Immature natural killer cell (primary cell): ENCODE results near the gene RNF224. TPM values are rescaled to one million over a fixed set of nuclear protein-coding genes. Genes with fewer than 3 reads are reported as not detected.

ENCODE experiments used
- DNase-seq, 3 donors: peaks; one replicate each; pipeline ENCODE4 v3.0.0; 2022; ENCODE audit warnings: mixed read lengths in 1 of 3
- H3K27ac Mint-ChIP-seq, 6 donors: one replicate each; pipeline ENCODE4 v1.8.0; 2020; ENCODE audit warnings: mixed read lengths in 6 of 6, mild to moderate bottlenecking in 5 of 6, inconsistent platforms in 4 of 6, moderate library complexity in 3 of 6
- H3K27me3 Mint-ChIP-seq, 3 donors: one replicate each; pipeline ENCODE4 v1.8.0; 2020 to 2021; ENCODE audit warnings: low read depth in 3 of 3, mild to moderate bottlenecking in 3 of 3, mixed read lengths in 3 of 3, moderate library complexity in 3 of 3, inconsistent platforms in 1 of 3
- H3K36me3 Mint-ChIP-seq, 3 donors: one replicate each; pipeline ENCODE4 v1.8.0; 2020; ENCODE audit warnings: mixed read lengths in 3 of 3, inconsistent platforms in 2 of 3, mild to moderate bottlenecking in 2 of 3
- H3K4me1 Mint-ChIP-seq, 2 donors: one replicate each; pipeline ENCODE4 v1.8.0; 2020; ENCODE audit warnings: inconsistent platforms in 2 of 2, mild to moderate bottlenecking in 2 of 2, mixed read lengths in 2 of 2, moderate library complexity in 1 of 2
- H3K4me3 Mint-ChIP-seq, 5 donors: one replicate each; pipeline ENCODE4 v1.8.0; 2020; ENCODE audit warnings: mild to moderate bottlenecking in 5 of 5, mixed read lengths in 5 of 5, inconsistent platforms in 3 of 5, moderate library complexity in 3 of 5
- H3K9me3 Mint-ChIP-seq, 6 donors: one replicate each; pipeline ENCODE4 v1.8.0; 2020; ENCODE audit warnings: mild to moderate bottlenecking in 6 of 6, mixed read lengths in 6 of 6, inconsistent platforms in 4 of 6, moderate library complexity in 3 of 6
- polyA plus RNA-seq, 3 donors: library from polyadenylated mRNA; unstranded; fragments of 300-500 nt; fragmentation: Illumina TruSeq; gene quantifications; one replicate each; pipeline ENCODE4 v1.2.3, GENCODE V29; 2021

The RNF224 gene
- polyA plus RNA-seq, 3 donors from 2014 or later: not detected

- peaks cover 0 to 2% of the 10 kb centered on the region in 2 donors for H3K4me1 Mint-ChIP-seq
- no peak overlapping the region for H3K4me3 Mint-ChIP-seq
- DNase-seq: no peak
- H3K27ac Mint-ChIP-seq: peak overlapping the region in 1 of 6 donors; percentile 46
- H3K9me3 Mint-ChIP-seq: peaks cover 0 to 1% (median 0%) of the 10 kb centered on the region in 6 donors
- H3K27me3 Mint-ChIP-seq: no peaks in the 10 kb centered on the region
- no peaks in the 10 kb centered on the region for H3K36me3 Mint-ChIP-seq
These were observed 13.9 kb upstream of the RNF224 start for GRCh38 chr9:137213160-137214060.

DNA sequence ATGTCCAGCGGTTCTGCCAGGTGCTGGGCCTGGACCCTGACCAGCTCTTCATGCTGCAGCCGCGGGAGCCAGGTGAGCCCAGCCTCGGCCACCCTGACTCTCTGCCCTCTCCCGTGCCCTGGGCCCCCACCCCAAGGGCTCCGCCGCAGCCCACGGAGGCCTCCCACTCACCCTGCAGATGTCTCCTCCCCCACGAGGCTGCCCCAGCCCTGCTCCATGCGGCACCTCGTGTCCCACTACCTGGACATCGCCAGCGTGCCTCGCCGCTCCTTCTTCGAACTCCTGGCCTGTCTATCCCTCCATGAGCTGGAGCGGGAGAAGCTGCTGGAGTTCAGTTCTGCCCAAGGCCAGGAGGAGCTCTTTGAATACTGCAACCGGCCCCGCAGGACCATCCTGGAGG, 12.7 kb upstream of the RNF224 start:
- Mint-ChIP-seq H3K4me1 (no peaks in the 10 kb centered on the region), H3K36me3 (no peaks in the 10 kb centered on the region), H3K9me3 (peaks cover 0 to 1% (median 0%) of the 10 kb centered on the region in 6 donors), H3K27ac (no peak overlapping the region), H3K27me3 (no peaks in the 10 kb centered on the region), H3K4me3 (no peak overlapping the region)
- no peak for DNase-seq

GRCh38 chr9:137215196-137215986, 11.9 kb upstream of the RNF224 start:
- peaks cover 0 to 1% (median 0%) of the 10 kb centered on the region in 6 donors for H3K9me3 Mint-ChIP-seq
- no peak overlapping the region for H3K27ac Mint-ChIP-seq
- H3K36me3 Mint-ChIP-seq: no peaks in the 10 kb centered on the region
- DNase-seq: no peak
- H3K4me3 Mint-ChIP-seq: no peak overlapping the region
- peaks cover 0 to 2% (median 0%) of the 10 kb centered on the region in 3 donors for H3K27me3 Mint-ChIP-seq
- no peaks in the 10 kb centered on the region for H3K4me1 Mint-ChIP-seq

GRCh38 chr9:137216188-137216965, 10.9 kb upstream of the RNF224 start:
- Mint-ChIP-seq H3K36me3 (no peaks in the 10 kb centered on the region), H3K27me3 (peaks cover 0 to 2% (median 0%) of the 10 kb centered on the region in 3 donors), H3K9me3 (peaks cover 0 to under 1% (median 0%) of the 10 kb centered on the region in 6 donors), H3K4me3 (no peak overlapping the region), H3K27ac (no peak overlapping the region), H3K4me1 (no peaks in the 10 kb centered on the region)
- DNase-seq: no peak

GRCh38 chr9:137217276-137218211, 9.8 kb upstream of the RNF224 start:
- H3K4me3 Mint-ChIP-seq: no peak overlapping the region

DNA sequence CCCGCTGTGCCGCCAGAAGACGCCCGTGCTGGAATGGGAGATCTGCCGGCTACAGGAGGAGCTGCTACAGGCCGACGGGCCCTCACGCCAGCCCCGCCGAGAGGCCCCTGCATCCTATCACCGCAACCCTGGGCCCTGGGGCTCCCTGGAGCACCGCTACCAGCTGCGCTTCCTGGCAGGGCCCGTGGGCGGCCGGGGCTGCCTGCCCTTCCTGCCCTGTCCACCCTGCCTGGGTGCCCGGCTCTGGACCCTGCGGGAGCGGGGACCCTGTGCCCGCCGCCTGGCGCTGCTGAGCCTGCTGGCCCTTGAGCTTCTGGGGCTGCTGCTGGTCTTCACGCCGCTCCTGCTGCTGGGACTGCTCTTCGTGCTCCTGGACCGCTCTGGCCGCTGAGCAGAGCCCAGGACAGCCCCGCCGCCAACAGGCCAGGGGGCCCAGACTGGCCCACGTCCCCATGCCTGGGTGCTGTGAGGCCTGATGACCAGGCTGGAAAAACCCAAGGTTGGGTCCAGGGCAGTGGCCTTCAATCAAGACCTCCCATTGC, 9.0 kb upstream of the RNF224 start:
- Mint-ChIP-seq H3K27me3 (peaks cover 0 to 4% (median under 1%) of the 10 kb centered on the region in 3 donors), H3K36me3 (no peaks in the 10 kb centered on the region), H3K9me3 (no peaks in the 10 kb centered on the region), H3K27ac (no peak overlapping the region), H3K4me3 (no peak overlapping the region), H3K4me1 (peaks cover 0 to 2% of the 10 kb centered on the region in 2 donors)
- DNase-seq: no peak

More at GRCh38 chr9:137217276-137218211, 9.8 kb upstream of the RNF224 start:
- peaks cover 0 to 2% (median 0%) of the 10 kb centered on the region in 3 donors for H3K27me3 Mint-ChIP-seq
- no peak for DNase-seq
- no peaks in the 10 kb centered on the region for H3K36me3 Mint-ChIP-seq
- H3K27ac Mint-ChIP-seq: no peak overlapping the region
- H3K4me1 Mint-ChIP-seq: no peaks in the 10 kb centered on the region
- no peaks in the 10 kb centered on the region for H3K9me3 Mint-ChIP-seq

DNA sequence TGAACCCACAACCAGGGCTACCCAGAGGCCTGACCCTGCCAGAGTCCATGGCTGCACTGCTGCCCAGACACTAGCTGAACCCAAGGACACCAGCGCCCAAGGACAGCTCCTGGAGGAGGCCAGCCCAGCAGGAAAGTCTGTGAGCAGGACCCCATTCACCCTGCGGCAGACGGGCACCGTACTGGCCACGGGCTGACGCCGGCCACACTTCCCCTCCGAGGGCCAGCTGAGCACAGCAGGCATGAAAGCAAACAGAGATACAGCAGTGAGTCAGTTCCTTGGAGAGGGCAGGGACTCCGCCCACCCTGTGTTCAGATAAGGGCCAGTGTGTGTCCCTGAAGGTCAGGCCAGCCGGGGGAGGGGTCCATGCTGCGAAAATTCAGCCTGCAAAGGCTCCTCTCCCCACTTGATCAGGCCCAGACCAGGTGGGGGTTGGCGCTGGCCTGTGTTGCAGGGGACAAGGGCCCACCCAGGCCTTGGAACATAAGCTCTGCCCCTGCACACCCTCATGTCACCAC, 8.5 kb upstream of the RNF224 start:
- H3K27me3 Mint-ChIP-seq: peaks cover 0 to 7% (median 4%) of the 10 kb centered on the region in 3 donors
- no peaks in the 10 kb centered on the region for H3K9me3 Mint-ChIP-seq
- no peak overlapping the region for H3K4me3 Mint-ChIP-seq
- peaks cover 0 to 2% of the 10 kb centered on the region in 2 donors for H3K4me1 Mint-ChIP-seq
- no peaks in the 10 kb centered on the region for H3K36me3 Mint-ChIP-seq
- DNase-seq: no peak
- H3K27ac Mint-ChIP-seq: no peak overlapping the region

- Mint-ChIP-seq H3K27ac (no peak overlapping the region), H3K4me3 (no peak overlapping the region)
- DNase-seq: no peak
These were observed 7.5 kb upstream of the RNF224 start for GRCh38 chr9:137219757-137220316.

DNA sequence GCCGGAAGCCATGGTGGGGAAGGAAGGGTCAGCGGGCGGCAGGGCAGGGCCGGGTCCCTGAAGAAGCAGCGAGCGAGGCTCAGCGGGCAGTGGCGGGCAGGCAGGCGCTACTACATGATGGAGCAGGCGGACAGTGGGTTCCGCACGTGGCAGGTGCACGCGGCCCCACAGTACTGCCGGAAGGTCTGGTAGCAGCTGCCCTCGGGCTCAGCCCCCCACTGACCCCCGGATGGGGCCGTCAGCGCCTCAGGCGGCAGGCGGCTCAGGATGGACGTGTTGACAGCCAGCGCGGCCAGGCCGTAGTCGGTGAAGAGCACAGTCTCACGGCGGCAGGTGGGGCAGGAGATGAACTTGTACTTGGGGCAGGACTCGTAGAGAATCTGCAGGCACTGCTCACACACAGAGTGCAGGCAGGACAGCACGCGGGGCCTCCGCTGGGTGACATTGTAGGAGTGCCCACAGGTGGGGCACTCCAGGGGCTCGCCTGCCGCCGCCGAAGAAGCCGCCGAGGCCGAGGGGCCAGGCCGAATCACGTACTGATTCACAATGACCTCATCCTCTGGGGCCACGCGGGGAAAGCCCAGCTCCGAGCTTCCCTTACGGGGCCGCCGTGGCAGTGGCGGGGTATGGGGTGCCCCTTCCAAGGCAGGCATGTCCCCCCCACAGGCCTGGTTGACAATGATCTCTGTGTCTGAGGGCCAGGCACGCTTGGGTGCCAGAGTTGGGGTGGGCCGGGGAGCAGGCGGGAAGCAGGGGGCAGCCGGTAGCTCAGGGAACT, 6.8 kb upstream of the RNF224 start:
- Mint-ChIP-seq H3K27me3 (peaks cover 0 to 7% (median 4%) of the 10 kb centered on the region in 3 donors), H3K4me1 (peaks cover 0 to 2% of the 10 kb centered on the region in 2 donors), H3K36me3 (no peaks in the 10 kb centered on the region), H3K27ac (no peak overlapping the region), H3K4me3 (peak overlapping the region in 1 of 5 donors; percentile 3), H3K9me3 (no peaks in the 10 kb centered on the region)
- DNase-seq: no peak

More at GRCh38 chr9:137219757-137220316, 7.5 kb upstream of the RNF224 start:
- Mint-ChIP-seq H3K27me3 (peaks cover 0 to 7% (median 4%) of the 10 kb centered on the region in 3 donors), H3K36me3 (no peaks in the 10 kb centered on the region), H3K9me3 (no peaks in the 10 kb centered on the region), H3K4me1 (peaks cover 0 to 2% of the 10 kb centered on the region in 2 donors)

DNA sequence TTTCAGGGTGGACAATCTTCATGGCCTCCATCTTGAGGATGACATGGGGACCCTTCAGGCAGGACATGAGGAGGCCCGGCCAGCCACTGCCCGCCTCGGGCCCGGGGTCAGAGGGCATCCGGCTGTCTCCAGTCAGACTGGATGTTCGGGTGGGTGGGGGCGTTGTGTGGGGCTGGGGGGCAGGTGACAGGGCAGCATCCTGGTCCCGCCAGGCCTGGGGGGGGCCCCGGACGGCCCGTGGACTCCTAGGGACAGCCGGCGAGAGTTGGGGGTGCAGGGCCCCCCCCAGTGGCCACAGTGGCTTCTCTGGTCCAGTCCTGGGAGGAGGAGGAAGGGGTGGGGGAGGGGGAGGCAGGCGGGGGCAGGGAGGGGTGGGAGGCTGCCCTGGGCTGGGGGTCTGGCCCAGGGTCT, 6.2 kb upstream of the RNF224 start:
- Mint-ChIP-seq H3K27ac (no peak overlapping the region), H3K36me3 (no peaks in the 10 kb centered on the region), H3K4me3 (peak overlapping the region in 1 of 5 donors; percentile 3), H3K9me3 (no peaks in the 10 kb centered on the region), H3K4me1 (peaks cover 0 to 2% of the 10 kb centered on the region in 2 donors), H3K27me3 (peaks cover 0 to 7% (median 4%) of the 10 kb centered on the region in 3 donors)
- no peak for DNase-seq

DNA sequence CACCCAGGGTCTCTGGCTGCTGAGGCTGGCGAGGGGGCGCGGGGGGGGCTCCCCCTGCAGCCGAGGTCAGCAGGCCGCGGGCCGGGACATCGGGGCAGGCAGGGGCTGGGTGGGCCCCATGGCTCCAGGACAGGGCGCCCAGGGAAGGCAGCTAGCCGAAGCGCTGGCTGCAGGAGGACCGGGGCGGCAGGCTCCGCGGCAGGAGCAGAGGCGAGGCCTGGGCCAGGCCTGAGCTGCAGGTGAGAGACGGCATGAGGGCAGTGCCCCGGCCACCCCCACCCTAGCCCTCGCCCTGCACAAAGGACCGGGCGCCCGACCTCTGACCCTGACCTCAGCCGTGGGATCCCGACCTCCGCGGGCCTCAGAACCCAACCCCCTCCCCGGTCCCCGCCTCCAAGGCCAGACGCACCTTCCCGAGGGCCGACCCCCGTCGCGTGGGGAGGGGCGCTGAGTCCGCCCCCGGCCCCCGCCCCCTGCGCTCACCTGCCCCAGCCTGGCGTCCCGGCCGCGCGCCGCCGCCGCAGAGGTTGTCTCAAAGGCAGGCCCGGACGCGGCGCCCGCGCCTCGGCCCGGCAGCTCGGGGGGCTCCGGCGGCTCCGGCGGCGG, 5.7 kb upstream of the RNF224 start:
- Mint-ChIP-seq H3K9me3 (no peaks in the 10 kb centered on the region), H3K36me3 (no peaks in the 10 kb centered on the region), H3K27ac (no peak overlapping the region), H3K4me1 (peaks cover 0 to 2% of the 10 kb centered on the region in 2 donors), H3K4me3 (no peak overlapping the region), H3K27me3 (peaks cover 0 to 7% (median 7%) of the 10 kb centered on the region in 3 donors)
- DNase-seq: no peak
